WI38 (cell line): ENCODE data around the gene MAN2A1.

Source experiments
- H3K4me3 ChIP-seq: 2 replicates; pipeline ENCODE4 v1.5.1; 2011; ENCODE audit warnings: low read depth, mild to moderate bottlenecking, control low read depth, low read length
- CTCF ChIP-seq: IDR thresholded peaks from 2 replicates; pipeline ENCODE4 v1.5.1; 2012; ENCODE audit warnings: low read depth, mild to moderate bottlenecking, control low read depth, low read length

Gene MAN2A1

GRCh38 chr5:109690975-109691574 lies 1.3 kb downstream of the MAN2A1 start:
- peak; percentile 73 for TF ChIP-seq CTCF
- peak overlapping the region; percentile 95 for H3K4me3 ChIP-seq

GRCh38 chr5:109691996-109692395 lies 2.3 kb downstream of the MAN2A1 start:
- peak overlapping the region; percentile 95 for H3K4me3 ChIP-seq
- TF ChIP-seq CTCF: no peak

GRCh38 chr5:109692852-109693251 lies 3.1 kb downstream of the MAN2A1 start:
- TF ChIP-seq CTCF: no peak
- no peak overlapping the region for H3K4me3 ChIP-seq

- 0 out of 2 replicates have a peak overlapping the region, but pooled peaks have one; percentile 14 for H3K4me3 ChIP-seq
- no peak for TF ChIP-seq CTCF
These were observed 4.0 kb downstream of the MAN2A1 start for GRCh38 chr5:109693535-109694400.

- TF ChIP-seq CTCF: no peak
- no peak overlapping the region for H3K4me3 ChIP-seq
These were observed 4.7 kb downstream of the MAN2A1 start for GRCh38 chr5:109694451-109694891.

- TF ChIP-seq CTCF: no peak
- no peak overlapping the region for H3K4me3 ChIP-seq
These were observed 5.5 kb downstream of the MAN2A1 start for GRCh38 chr5:109695005-109695926.
